PC-9 (cell line): ENCODE measurements around the gene CCDC121.
"Not testable (repeated sequence)": the region's sequence is repeated elsewhere in the genome, so short reads cannot be mapped to it uniquely, and the experiment has no call there.

Experiments
- EZH2 ChIP-seq: fragments of 200-600 bp; sonication (generic); IDR thresholded peaks from 2 replicates; pipeline ENCODE4 v1.8.0; 2017; ENCODE audit warnings: antibody characterized with exemption, low read depth
- TF ChIP-seq, protein P1 (sequence below): fragments of 200-600 bp; sonication (generic); conservative IDR thresholded peaks from 2 replicates; pipeline ENCODE4 v1.6.1; 2017; ENCODE audit warnings: mixed run types, antibody characterized with exemption, mild to moderate bottlenecking, moderate library complexity

DNA sequence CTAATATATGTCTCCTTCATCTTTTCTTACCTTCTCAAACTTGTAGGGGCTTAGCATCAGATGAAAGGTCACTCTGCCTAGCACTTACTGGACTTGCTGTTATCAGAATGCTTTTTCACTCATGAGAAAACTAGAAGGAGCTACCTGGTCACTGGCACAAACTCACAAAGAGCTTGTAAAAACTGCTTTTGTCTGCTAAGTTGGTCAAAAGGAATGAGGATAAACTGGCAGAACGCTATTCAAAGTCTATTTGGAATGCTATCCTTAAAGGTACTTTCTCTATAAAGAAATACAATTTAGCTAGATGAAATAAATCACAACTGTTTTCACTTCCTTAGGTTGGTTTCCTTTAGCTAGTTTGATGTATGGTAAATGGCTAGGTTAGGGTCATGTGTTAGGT, 2.5 kb downstream of the CCDC121 start:
- TF ChIP-seq, protein P1, sequence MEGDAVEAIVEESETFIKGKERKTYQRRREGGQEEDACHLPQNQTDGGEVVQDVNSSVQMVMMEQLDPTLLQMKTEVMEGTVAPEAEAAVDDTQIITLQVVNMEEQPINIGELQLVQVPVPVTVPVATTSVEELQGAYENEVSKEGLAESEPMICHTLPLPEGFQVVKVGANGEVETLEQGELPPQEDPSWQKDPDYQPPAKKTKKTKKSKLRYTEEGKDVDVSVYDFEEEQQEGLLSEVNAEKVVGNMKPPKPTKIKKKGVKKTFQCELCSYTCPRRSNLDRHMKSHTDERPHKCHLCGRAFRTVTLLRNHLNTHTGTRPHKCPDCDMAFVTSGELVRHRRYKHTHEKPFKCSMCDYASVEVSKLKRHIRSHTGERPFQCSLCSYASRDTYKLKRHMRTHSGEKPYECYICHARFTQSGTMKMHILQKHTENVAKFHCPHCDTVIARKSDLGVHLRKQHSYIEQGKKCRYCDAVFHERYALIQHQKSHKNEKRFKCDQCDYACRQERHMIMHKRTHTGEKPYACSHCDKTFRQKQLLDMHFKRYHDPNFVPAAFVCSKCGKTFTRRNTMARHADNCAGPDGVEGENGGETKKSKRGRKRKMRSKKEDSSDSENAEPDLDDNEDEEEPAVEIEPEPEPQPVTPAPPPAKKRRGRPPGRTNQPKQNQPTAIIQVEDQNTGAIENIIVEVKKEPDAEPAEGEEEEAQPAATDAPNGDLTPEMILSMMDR, result not testable (repeated sequence)
- not testable (repeated sequence) for TF ChIP-seq EZH2
